ENCODE results near the gene VWA5A.

The VWA5A gene

DNA sequence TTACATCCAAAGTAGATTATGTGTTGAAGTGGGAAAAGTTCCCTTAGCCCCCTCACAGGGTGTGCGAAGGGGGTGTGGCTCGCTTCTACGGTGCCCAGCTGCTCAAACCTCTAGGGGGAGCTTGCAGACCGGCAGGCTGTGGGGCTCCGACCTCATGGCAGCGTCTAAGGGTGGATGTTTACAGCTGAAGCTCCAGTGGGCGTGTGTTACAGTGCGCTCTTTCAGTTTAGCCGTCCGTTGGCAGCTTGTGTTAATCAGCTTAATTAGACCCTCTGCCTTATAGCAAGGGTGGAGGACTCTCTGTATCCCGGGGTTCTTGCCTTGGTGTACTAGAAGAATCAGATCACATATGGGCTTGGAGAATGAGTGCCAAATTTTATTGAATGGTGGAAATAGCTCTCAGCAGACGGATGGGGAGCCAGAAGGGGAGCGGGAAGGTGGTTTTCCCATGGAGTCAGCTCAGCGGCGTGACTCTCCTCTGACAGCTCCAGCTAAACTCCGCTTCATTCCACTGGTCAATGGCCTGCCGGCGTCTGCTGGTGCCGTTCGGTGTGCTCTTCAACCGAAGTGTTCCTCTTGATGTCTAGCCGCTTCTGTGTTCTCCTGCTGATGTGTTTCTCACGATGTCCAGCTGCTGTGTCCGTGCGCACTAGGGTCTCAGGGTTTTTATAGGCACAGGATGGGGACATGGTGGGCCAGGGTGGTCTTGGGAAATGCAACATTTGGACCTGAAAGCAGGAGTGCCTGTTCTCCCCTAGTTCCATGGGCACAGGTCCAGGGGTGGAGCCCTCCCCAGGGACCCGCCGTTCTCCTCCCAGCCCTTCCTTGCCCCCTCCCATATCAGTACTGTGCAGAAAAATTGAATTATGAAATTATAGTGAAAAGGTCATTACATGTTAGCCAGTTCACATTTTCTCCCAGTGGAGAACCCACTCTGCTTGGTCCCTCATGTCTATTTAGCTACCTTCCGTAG lies 45.5 kb upstream of the VWA5A start:
- H3K9ac ChIP-seq (ENCODE audit: low read length): no peak overlapping the region
- H3F3A ChIP-seq (ENCODE audit: insufficient read depth, low read length): no peaks in the 10 kb centered on the region
- H3K4me2 ChIP-seq (ENCODE audit: low read length): no peak overlapping the region; the same call in 1 of the 2 replicates
- H3K4me3 ChIP-seq (ENCODE audit: low read depth, low read length, poor library complexity, severe bottlenecking): no peak overlapping the region
- H3K27me3 ChIP-seq (ENCODE audit: insufficient read depth, low read length): no peaks in the 10 kb centered on the region
- no peaks in the 10 kb centered on the region for H4K20me1 ChIP-seq (ENCODE audit: insufficient read depth, low read length)
- no peaks in the 10 kb centered on the region for H3K79me2 ChIP-seq (ENCODE audit: insufficient read depth, low read length)
- H3K9me3 ChIP-seq (ENCODE audit: low read length): no peaks in the 10 kb centered on the region
- H3K27ac ChIP-seq (ENCODE audit: low read depth, low read length, poor library complexity, severe bottlenecking): no peak overlapping the region
- peaks cover 5% of the 10 kb centered on the region for H3K4me1 ChIP-seq (ENCODE audit: insufficient read depth, low read length, severe bottlenecking)
- H3K36me3 ChIP-seq (ENCODE audit: insufficient read depth, low read length): no peaks in the 10 kb centered on the region
- no peaks in the 10 kb centered on the region for H3K9me2 ChIP-seq (ENCODE audit: low read depth, low read length)
- H2AFZ ChIP-seq (ENCODE audit: low read length): no peak overlapping the region
- TF ChIP-seq, protein P1, sequence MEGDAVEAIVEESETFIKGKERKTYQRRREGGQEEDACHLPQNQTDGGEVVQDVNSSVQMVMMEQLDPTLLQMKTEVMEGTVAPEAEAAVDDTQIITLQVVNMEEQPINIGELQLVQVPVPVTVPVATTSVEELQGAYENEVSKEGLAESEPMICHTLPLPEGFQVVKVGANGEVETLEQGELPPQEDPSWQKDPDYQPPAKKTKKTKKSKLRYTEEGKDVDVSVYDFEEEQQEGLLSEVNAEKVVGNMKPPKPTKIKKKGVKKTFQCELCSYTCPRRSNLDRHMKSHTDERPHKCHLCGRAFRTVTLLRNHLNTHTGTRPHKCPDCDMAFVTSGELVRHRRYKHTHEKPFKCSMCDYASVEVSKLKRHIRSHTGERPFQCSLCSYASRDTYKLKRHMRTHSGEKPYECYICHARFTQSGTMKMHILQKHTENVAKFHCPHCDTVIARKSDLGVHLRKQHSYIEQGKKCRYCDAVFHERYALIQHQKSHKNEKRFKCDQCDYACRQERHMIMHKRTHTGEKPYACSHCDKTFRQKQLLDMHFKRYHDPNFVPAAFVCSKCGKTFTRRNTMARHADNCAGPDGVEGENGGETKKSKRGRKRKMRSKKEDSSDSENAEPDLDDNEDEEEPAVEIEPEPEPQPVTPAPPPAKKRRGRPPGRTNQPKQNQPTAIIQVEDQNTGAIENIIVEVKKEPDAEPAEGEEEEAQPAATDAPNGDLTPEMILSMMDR (IDR thresholded peaks at IDR 0.05; ENCODE audit: low read length): peak; percentile 61
- no peak for TF ChIP-seq EZH2 (IDR thresholded peaks at IDR 0.05; ENCODE audit: borderline replicate concordance, low read length)

DNA sequence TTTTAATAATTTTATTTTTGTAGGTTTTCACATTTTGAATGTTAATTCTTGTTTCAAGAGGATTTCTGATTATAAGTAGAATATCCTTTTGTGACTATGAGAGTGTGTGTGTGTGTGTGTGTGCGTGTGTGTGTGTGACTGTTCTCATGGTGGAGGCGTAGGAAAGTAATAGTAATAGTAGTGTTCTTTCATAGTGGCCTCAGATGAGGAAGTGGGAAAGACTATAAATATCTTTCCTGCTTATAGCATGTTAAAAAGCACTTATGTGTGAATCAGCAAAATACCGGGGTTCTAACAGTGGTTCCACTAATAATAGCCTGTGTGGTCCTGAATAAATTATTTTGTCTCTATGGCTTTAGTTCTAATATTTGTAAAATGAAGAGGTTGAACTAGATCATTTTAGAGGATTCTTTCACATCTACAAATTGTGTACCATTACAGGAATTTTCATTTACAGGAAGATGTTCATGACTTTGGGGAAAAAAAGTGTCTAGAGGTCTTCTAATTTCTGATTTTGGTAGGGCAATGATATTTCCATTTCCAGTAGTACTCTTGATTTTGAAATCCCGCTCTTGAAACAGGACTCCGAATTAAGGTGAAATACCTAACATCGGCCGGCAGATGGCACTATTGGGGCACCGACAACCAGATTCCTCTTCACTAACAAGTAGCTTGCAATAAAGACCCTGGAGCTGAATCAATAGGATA lies 44.2 kb upstream of the VWA5A start:
- no peak overlapping the region for H2AFZ ChIP-seq (ENCODE audit: low read length)
- H3K27me3 ChIP-seq (ENCODE audit: insufficient read depth, low read length): no peaks in the 10 kb centered on the region
- H4K20me1 ChIP-seq (ENCODE audit: insufficient read depth, low read length): no peaks in the 10 kb centered on the region
- no peaks in the 10 kb centered on the region for H3F3A ChIP-seq (ENCODE audit: insufficient read depth, low read length)
- H3K4me2 ChIP-seq (ENCODE audit: low read length): no peak overlapping the region
- no peaks in the 10 kb centered on the region for H3K9me2 ChIP-seq (ENCODE audit: low read depth, low read length)
- no peaks in the 10 kb centered on the region for H3K36me3 ChIP-seq (ENCODE audit: insufficient read depth, low read length)
- TF ChIP-seq, protein P1 (IDR thresholded peaks at IDR 0.05; ENCODE audit: low read length): peak; percentile 65; the same call in 1 of the 2 replicates
- TF ChIP-seq EZH2 (IDR thresholded peaks at IDR 0.05; ENCODE audit: borderline replicate concordance, low read length): no peak
- no peaks in the 10 kb centered on the region for H3K9me3 ChIP-seq (ENCODE audit: low read length)
- no peaks in the 10 kb centered on the region for H3K79me2 ChIP-seq (ENCODE audit: insufficient read depth, low read length)
- peaks cover 5% of the 10 kb centered on the region for H3K4me1 ChIP-seq (ENCODE audit: insufficient read depth, low read length, severe bottlenecking)
- no peak overlapping the region for H3K27ac ChIP-seq (ENCODE audit: low read depth, low read length, poor library complexity, severe bottlenecking)
- H3K4me3 ChIP-seq (ENCODE audit: low read depth, low read length, poor library complexity, severe bottlenecking): no peak overlapping the region
- H3K9ac ChIP-seq (ENCODE audit: low read length): no peak overlapping the region

DNA sequence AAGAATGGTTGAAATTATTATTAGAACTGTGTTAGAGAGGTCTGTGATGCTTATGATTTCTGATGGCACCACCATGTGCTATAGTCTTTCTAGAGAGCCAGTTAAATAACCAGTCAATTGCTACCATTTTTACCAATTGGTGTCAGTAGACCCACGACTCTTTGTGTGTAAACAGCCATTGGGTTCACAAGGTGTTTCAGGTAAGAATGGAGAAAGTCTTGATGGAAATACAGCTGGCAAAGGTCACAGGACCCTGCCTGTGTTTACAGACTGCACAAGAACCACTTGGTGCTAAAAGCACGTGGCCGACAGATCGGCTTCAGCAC lies 43.7 kb upstream of the VWA5A start:
- H2AFZ ChIP-seq (ENCODE audit: low read length): no peak overlapping the region
- no peaks in the 10 kb centered on the region for H3K9me3 ChIP-seq (ENCODE audit: low read length)
- H3K9me2 ChIP-seq (ENCODE audit: low read depth, low read length): no peaks in the 10 kb centered on the region
- H3F3A ChIP-seq (ENCODE audit: insufficient read depth, low read length): no peaks in the 10 kb centered on the region
- H4K20me1 ChIP-seq (ENCODE audit: insufficient read depth, low read length): no peaks in the 10 kb centered on the region
- TF ChIP-seq, protein P1 (IDR thresholded peaks at IDR 0.05; ENCODE audit: low read length): no peak
- no peak for TF ChIP-seq EZH2 (IDR thresholded peaks at IDR 0.05; ENCODE audit: borderline replicate concordance, low read length)
- no peaks in the 10 kb centered on the region for H3K36me3 ChIP-seq (ENCODE audit: insufficient read depth, low read length)
- H3K27me3 ChIP-seq (ENCODE audit: insufficient read depth, low read length): no peaks in the 10 kb centered on the region
- no peak overlapping the region for H3K9ac ChIP-seq (ENCODE audit: low read length)
- H3K4me2 ChIP-seq (ENCODE audit: low read length): no peak overlapping the region
- no peaks in the 10 kb centered on the region for H3K79me2 ChIP-seq (ENCODE audit: insufficient read depth, low read length)
- H3K4me3 ChIP-seq (ENCODE audit: low read depth, low read length, poor library complexity, severe bottlenecking): no peak overlapping the region
- H3K27ac ChIP-seq (ENCODE audit: low read depth, low read length, poor library complexity, severe bottlenecking): no peak overlapping the region
- peaks cover 5% of the 10 kb centered on the region for H3K4me1 ChIP-seq (ENCODE audit: insufficient read depth, low read length, severe bottlenecking)
